ENCODE measurements around the gene HSD17B1.
"Not testable (repeated sequence)": the region's sequence is repeated elsewhere in the genome, so short reads cannot be mapped to it uniquely, and the experiment has no call there.

The HSD17B1 gene

GRCh38 chr17:42548070-42548837 is 4.5 kb upstream of the HSD17B1 start:
- DNase-seq: peak; percentile 64

DNA sequence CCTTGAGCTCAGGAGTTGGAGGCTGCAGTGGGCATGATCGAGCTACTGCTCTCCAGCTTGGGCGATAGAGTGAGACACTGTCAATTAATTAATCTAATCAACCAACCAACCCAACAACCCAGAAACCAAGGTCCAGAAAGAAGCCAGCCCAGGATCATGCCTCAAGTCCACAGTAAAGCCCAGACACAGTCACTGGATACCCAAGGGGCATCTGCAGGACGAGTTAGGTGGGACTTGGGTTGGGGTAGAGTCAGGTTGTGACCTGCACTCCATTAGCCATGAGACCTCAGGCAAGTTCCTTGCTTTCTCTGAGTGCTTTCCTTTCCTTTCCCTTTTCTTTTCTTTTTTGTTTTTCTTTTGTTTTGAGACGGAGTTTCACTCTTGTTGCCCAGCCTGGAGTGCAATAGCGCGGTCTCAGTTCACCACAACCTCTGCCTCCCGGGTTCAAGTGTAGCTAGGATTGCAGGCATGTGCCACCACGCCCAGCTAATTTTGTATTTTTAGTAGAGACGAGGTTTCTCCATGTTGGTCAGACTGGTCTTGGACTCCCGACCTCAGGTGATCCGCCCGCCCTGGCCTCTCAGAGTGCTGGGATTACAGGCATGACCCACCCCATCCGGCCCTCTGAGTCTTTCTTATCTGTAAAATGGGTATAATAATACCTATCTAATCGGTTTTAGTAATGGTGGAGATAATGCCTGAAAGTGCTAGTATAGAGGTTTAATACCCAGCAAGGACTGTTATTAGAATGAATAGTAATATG is 3.5 kb upstream of the HSD17B1 start:
- DNase-seq: no peak

DNA sequence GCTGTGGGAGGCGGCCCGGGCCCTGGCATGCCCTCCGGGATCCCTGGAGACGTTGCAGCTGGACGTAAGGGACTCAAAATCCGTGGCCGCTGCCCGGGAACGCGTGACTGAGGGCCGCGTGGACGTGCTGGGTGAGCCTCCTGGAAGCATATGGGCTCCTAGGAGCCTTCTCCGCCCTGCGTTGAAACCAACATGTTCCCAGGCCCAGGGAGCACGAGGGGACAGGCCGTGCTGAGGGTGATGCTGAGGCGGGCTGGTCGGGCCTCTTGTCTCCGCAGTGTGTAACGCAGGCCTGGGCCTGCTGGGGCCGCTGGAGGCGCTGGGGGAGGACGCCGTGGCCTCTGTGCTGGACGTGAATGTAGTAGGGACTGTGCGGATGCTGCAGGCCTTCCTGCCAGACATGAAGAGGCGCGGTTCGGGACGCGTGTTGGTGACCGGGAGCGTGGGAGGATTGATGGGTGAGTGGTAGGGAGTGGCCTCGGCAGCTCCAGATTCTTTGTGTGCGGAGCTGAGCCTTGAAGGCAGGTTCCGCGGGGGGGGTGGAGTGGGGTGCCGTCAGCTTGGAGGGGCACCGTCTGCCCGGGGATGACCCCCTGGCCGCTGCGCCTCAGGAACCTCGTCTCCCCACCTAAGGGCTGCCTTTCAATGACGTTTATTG is 567 bp downstream of the HSD17B1 start:
- DNase-seq: no peak

GRCh38 chr17:42553866-42554249 is 1.1 kb downstream of the HSD17B1 start:
- peak; percentile 41 for DNase-seq

DNA sequence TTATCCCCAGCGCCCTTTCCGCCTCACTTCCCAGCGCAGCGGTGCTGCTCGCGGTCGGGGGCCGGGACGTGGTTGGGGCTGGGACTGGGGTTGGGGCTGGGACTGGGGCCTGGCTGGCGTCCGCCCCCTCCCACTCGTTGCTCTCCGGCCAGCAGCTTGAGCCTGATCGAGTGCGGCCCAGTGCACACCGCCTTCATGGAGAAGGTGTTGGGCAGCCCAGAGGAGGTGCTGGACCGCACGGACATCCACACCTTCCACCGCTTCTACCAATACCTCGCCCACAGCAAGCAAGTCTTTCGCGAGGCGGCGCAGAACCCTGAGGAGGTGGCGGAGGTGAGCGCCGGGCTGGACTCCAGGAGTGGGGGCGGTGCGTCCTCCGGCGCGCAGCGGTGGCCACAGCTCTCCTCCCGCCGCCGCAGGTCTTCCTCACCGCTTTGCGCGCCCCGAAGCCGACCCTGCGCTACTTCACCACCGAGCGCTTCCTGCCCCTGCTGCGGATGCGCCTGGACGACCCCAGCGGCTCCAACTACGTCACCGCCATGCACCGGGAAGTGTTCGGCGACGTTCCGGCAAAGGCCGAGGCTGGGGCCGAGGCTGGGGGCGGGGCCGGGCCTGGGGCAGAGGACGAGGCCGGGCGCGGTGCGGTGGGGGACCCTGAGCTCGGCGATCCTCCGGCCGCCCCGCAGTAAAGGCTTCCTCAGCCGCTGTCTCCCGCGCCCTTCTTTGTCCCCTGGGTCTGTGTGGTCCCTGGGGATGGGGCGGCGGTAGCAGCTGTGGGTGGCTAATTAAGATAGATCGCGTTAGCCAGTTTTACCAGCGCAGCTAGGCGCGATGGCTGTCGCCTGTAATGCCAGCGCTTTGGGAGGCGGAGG is 1.8 kb downstream of the HSD17B1 start:
- peak; percentile 72 for DNase-seq

DNA sequence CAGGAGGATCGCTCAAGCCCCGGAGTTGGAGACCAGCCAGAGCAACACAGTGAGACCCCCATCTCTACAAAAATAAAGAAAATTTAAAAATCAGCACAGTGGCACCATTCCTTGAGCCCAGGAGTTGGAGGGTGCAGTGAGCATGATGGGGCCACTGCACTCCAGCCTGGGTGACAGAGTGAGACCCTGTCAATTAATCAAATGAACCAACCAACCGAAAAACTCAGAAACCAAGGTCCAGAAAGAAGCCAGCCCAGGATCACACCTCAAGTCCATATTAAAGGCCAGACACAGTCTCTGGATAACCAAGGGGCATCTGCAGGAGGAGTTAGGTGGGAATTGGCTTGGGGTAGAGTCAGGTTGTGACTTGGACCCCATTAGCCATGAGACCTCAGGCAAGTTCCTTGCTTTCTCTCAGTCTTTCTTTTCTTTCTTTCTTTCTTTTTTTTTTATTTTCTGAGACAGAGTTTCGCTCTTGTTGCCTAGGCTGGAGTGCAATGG is 2.4 kb downstream of the HSD17B1 start:
- no peak for DNase-seq

GRCh38 chr17:42555961-42556617 is 3.4 kb downstream of the HSD17B1 start:
- not testable (repeated sequence) for DNase-seq

DNA sequence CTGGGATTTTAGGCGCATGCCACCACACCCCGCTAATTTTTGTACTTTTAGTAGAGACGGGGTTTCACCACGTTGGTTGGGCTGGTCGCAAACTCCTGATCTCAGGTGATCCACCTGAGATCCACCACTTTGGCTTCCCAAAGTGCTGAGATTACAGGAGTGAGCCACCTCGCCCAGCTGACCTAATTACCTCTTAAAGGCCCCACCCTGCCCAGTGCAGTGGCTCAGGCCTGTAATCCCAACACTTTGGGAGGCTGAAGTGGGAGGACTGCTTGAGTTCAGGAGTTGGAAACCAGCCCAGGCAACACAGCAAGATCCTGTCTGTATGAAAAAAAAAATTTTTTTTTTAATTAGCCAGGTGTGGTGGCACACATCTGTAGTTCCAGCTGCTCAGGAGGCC is 6.4 kb downstream of the HSD17B1 start:
- DNase-seq: no peak

DNA sequence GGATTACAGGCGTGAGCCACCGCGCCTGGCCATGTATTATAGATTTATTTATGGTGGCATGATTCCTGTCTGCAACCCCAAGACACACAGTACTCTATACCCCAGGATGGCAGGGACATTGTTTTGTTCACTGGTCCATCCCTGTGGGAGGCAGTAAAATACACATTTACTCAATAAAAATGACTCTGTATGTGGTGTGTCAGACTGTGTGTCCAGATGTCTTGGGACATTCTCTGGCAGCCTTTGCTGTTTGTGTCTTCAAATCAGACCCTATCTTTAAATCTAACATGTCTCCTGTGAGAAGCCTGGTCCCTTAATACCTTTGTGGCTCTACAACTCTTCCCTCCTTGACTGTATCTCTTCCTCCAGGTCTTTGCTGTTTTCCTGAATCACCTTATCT is 7.5 kb downstream of the HSD17B1 start:
- DNase-seq: no peak

DNA sequence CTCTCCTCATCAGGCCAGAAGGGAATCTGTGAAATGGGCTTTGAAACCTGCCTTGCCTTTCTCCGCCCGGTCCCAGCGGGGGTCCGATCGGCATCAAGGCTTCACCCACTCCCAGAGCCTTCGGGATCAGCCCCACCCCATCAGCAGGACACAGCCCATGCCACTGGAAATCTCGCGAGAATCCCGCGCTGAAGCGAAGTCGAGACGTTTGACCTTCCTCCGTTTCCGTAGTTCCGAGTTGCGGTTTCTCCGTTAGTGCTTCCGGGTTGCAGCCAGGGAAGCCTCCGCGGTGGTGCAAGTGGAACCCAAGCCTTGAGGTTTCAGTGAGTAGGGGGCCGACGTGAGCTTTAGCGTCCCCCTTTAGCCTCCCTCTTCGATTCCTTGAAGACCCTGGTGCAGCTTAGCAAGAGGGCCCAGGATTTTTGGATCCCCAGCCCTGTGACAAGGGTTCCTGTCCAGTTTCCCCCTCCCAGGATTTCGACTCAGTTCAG is 9.2 kb downstream of the HSD17B1 start, which contains the start of gene COASY:
TSS of gene COASY (plus strand) at position 252 of the 491 bp plus-strand sequence. CDS start 475 bp downstream, outside the sequence.
- DNase-seq: peak; percentile 98

DNA sequence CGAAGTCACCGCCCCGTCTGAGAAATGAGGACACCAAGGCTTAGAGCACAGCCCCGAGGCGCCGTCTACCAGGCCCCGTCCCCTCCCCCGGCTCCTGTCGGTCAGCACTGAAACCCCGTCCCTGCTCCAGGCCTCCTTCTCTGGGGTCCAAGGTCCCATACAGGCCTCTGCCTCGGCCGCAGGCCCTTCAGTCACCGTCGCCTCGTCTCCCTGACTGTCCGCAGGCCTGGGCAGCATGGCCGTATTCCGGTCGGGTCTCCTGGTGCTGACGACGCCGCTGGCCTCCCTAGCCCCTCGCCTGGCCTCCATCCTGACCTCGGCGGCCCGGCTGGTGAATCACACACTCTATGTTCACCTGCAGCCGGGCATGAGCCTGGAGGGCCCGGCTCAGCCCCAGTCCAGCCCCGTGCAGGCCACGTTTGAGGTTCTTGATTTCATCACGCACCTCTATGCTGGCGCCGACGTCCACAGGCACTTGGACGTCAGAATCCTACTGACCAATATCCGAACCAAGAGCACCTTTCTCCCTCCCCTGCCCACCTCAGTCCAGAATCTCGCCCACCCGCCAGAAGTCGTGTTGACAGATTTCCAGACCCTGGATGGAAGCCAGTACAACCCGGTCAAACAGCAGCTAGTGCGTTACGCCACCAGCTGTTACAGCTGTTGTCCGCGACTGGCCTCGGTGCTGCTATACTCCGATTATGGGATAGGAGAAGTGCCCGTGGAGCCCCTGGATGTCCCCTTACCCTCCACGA is 9.8 kb downstream of the HSD17B1 start:
- no peak for DNase-seq

- no peak for DNase-seq
Observed at GRCh38 chr17:42563143-42563509, 10.4 kb downstream of the HSD17B1 start.

GRCh38 chr17:42563543-42563942 is 10.8 kb downstream of the HSD17B1 start:
- no peak for DNase-seq

DNA sequence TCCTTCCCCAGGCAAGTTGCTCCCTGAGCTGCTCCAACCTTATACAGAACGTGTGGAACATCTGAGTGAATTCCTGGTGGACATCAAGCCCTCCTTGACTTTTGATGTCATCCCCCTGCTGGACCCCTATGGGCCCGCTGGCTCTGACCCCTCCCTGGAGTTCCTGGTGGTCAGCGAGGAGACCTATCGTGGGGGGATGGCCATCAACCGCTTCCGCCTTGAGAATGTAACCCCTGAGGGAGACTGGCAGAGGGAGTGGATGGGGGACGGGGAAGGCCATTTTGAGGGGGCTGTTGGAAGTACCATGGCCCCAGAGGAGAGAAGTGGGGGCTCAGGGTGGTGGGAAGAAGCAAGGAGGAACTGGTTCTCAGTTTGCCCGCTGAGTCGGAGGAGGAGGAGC is 11.2 kb downstream of the HSD17B1 start:
- DNase-seq: no peak

GRCh38 chr17:42564815-42565522 is 12.2 kb downstream of the HSD17B1 start:
- DNase-seq: no peak

- no peak for DNase-seq
Observed at GRCh38 chr17:42565523-42566214, 12.9 kb downstream of the HSD17B1 start.

- no peak for DNase-seq
Observed at GRCh38 chr17:42566215-42566882, 13.6 kb downstream of the HSD17B1 start.

DNA sequence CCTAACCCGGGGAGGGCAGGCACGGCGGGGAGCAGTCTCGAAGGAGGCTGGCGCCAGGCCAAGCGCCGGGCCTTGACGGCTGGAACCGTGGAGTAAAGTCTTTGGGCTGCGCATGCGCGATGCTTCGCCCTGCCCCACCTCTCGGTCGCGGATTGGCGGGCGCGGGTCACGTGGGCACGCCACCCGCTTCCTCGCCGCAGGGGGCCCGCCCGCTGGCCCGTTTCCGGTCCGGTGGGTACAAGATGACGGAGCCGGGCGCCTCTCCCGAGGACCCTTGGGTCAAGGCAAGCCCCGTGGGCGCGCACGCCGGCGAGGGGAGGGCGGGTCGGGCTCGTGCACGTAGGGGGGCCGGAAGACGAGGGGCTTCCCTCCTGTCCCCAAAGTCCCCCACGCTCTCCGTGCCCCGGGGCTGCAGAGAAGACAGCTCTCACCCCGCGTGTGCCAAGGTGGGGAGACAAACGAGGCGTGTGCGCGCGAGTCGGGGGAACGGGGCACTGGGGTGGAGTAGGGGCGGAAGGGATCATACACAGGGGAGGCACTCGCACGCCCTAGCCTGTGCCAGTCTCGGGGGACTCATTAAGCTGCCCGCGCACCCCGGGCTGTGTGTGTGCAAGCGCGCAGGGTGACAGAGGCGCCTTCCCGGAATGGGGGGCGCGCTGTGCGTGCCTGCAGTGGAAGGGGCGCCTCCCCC is 14.3 kb downstream of the HSD17B1 start, which contains the start of gene MLX:
TSS of gene MLX (plus strand) at position 218 of the 691 bp plus-strand sequence. CDS start at position 243, 25 bp downstream.
- DNase-seq: peak; percentile 97
